Neural progenitor cell (in vitro differentiated cells): ENCODE data around the gene NUDT22. TPM values are rescaled to one million over a fixed set of nuclear protein-coding genes. Genes with fewer than 3 reads are reported as not detected.

Source experiments
- DNase-seq: peaks from one replicate; pipeline ENCODE4 v3.0.0-alpha.2; 2016; ENCODE audit warnings: low spot score
- H2AFZ ChIP-seq: fragments of 200-600 bp; sonication (generic); replicated peaks from 2 replicates; pipeline ENCODE4 v1.6.1; 2016; ENCODE audit warnings: antibody characterized with exemption
- H3F3A ChIP-seq: fragments of 200-600 bp; sonication (generic); 2 replicates; pipeline ENCODE4 v1.6.1; 2016; ENCODE audit warnings: antibody characterized with exemption, low read depth
- H3K27ac ChIP-seq: fragments of 200-600 bp; sonication (generic); 2 replicates; pipeline ENCODE4 v1.5.1; 2016; ENCODE audit warnings: mild to moderate bottlenecking
- H3K27me3 ChIP-seq: fragments of 200-600 bp; sonication (generic); 2 replicates; pipeline ENCODE4 v1.6.1; 2016; ENCODE audit warnings: mild to moderate bottlenecking, moderate library complexity
- H3K36me3 ChIP-seq: fragments of 200-600 bp; sonication (generic); 2 replicates; pipeline ENCODE4 v1.5.1; 2016
- H3K4me1 ChIP-seq: fragments of 200-600 bp; sonication (generic); 2 replicates; pipeline ENCODE4 v1.6.1; 2016; ENCODE audit warnings: mixed run types
- H3K4me2 ChIP-seq: fragments of 200-600 bp; sonication (generic); 2 replicates; pipeline ENCODE4 v1.6.1; 2016
- H3K4me3 ChIP-seq: fragments of 200-600 bp; sonication (generic); 2 replicates; pipeline ENCODE4 v1.5.1; 2016
- H3K79me2 ChIP-seq: fragments of 200-600 bp; sonication (generic); 2 replicates; pipeline ENCODE4 v1.6.1; 2016; ENCODE audit warnings: low read depth
- H3K9ac ChIP-seq: fragments of 200-600 bp; sonication (generic); 2 replicates; pipeline ENCODE4 v1.6.1; 2016
- H3K9me3 ChIP-seq: fragments of 200-600 bp; sonication (generic); 2 replicates; pipeline ENCODE4 v1.5.1; 2016; ENCODE audit warnings: low read depth
- H4K20me1 ChIP-seq: fragments of 200-600 bp; sonication (generic); 2 replicates; pipeline ENCODE4 v1.6.1; 2016; ENCODE audit warnings: low read depth
- H3K27ac Mint-ChIP-seq: 3 replicates; pipeline ENCODE4 v1.8.0; 2021; ENCODE audit warnings: mixed read lengths
- H3K27me3 Mint-ChIP-seq: 2 replicates; pipeline ENCODE4 v1.8.0; 2022; ENCODE audit warnings: low read depth, mild to moderate bottlenecking, inconsistent platforms, moderate library complexity, mixed read lengths; ENCODE audit not compliant: insufficient read depth
- H3K36me3 Mint-ChIP-seq: 3 replicates; pipeline ENCODE4 v1.8.0; 2021; ENCODE audit warnings: mixed read lengths
- H3K4me1 Mint-ChIP-seq: 3 replicates; pipeline ENCODE4 v1.8.0; 2021; ENCODE audit warnings: mixed read lengths
- H3K4me3 Mint-ChIP-seq: 3 replicates; pipeline ENCODE4 v1.8.0; 2021; ENCODE audit warnings: mild to moderate bottlenecking, moderate library complexity, mixed read lengths
- H3K9me3 Mint-ChIP-seq: 3 replicates; pipeline ENCODE4 v1.8.0; 2020; ENCODE audit warnings: mixed read lengths
- EZH2 ChIP-seq: fragments of 200-600 bp; sonication (generic); IDR thresholded peaks from 2 replicates; pipeline ENCODE4 v1.6.1; 2017; ENCODE audit warnings: antibody characterized with exemption, mild to moderate bottlenecking, moderate library complexity
- EZH2phosphoT487 ChIP-seq: fragments of 200-600 bp; sonication (generic); IDR thresholded peaks from 2 replicates; pipeline ENCODE4 v1.6.1; 2017; ENCODE audit warnings: antibody characterized with exemption
- total RNA-seq: library from RNA; depleted of rRNA; stranded (reverse); fragments of >200 nt; gene quantifications from 2 replicates; pipeline ENCODE4 v1.2.3, GENCODE V29; 2015; ENCODE audit warnings: low replicate concordance
- TF ChIP-seq, protein P1 (sequence below): fragments of 200-600 bp; sonication (generic); IDR thresholded peaks from 2 replicates; pipeline ENCODE4 v1.5.1; 2017; ENCODE audit warnings: antibody characterized with exemption, mild to moderate bottlenecking

Gene NUDT22
- total RNA-seq, 1 donor from 2014 or later, result 23.5 TPM

DNA sequence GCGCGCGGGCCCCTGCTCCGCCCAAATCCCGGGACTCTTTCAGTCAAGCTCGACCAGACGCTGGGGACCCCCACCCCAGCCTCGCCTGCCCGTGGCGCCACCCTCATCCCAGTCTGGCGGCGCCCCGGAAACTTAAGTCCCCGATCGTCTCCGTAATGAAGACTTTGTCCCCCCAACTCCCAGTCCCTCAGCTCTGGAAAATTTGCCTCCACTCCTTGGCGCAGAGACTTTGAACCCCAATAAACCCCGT, 25.6 kb downstream of the NUDT22 start:
- Mint-ChIP-seq H3K4me3 (peak overlapping the region; percentile 95), H3K9me3 (no peaks in the 10 kb centered on the region), H3K36me3 (peaks cover 4% of the 10 kb centered on the region), H3K27ac (no peak overlapping the region), H3K4me1 (peaks cover 45% of the 10 kb centered on the region), H3K27me3 (peaks cover 17% of the 10 kb centered on the region)
- H3K79me2 ChIP-seq, result peaks cover 11% of the 10 kb centered on the region
- H3K9ac ChIP-seq, result peak overlapping the region; percentile 36
- H3K4me1 ChIP-seq, result peaks cover 38% of the 10 kb centered on the region
- no peaks in the 10 kb centered on the region for H3K36me3 ChIP-seq
- no peak overlapping the region for H3K27ac ChIP-seq
- H4K20me1 ChIP-seq, result peaks cover 25% of the 10 kb centered on the region
- peak overlapping the region; percentile 87 for H2AFZ ChIP-seq
- DNase-seq, result no peak
- peak overlapping the region; percentile 80 for H3K4me3 ChIP-seq
- peak overlapping the region; percentile 89 for H3K4me2 ChIP-seq
- peaks cover 6% of the 10 kb centered on the region for H3K27me3 ChIP-seq
- H3F3A ChIP-seq, result peaks cover 49% of the 10 kb centered on the region
- no peaks in the 10 kb centered on the region for H3K9me3 ChIP-seq
- TF ChIP-seq EZH2 (no peak), EZH2phosphoT487 (no peak)
- TF ChIP-seq, protein P1, sequence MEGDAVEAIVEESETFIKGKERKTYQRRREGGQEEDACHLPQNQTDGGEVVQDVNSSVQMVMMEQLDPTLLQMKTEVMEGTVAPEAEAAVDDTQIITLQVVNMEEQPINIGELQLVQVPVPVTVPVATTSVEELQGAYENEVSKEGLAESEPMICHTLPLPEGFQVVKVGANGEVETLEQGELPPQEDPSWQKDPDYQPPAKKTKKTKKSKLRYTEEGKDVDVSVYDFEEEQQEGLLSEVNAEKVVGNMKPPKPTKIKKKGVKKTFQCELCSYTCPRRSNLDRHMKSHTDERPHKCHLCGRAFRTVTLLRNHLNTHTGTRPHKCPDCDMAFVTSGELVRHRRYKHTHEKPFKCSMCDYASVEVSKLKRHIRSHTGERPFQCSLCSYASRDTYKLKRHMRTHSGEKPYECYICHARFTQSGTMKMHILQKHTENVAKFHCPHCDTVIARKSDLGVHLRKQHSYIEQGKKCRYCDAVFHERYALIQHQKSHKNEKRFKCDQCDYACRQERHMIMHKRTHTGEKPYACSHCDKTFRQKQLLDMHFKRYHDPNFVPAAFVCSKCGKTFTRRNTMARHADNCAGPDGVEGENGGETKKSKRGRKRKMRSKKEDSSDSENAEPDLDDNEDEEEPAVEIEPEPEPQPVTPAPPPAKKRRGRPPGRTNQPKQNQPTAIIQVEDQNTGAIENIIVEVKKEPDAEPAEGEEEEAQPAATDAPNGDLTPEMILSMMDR, result no peak

- Histone ChIP-seq H3K4me1 (peaks cover 38% of the 10 kb centered on the region), H3K27ac (no peak overlapping the region), H2AFZ (no peak overlapping the region), H4K20me1 (peaks cover 25% of the 10 kb centered on the region), H3K4me3 (peak overlapping the region; percentile 80), H3K36me3 (no peaks in the 10 kb centered on the region), H3K9ac (peak overlapping the region; percentile 36), H3K27me3 (peaks cover 6% of the 10 kb centered on the region), H3F3A (peaks cover 44% of the 10 kb centered on the region), H3K4me2 (peak overlapping the region; percentile 89), H3K9me3 (no peaks in the 10 kb centered on the region), H3K79me2 (peaks cover 11% of the 10 kb centered on the region)
- Mint-ChIP-seq H3K4me3 (peak overlapping the region; percentile 95), H3K27ac (no peak overlapping the region), H3K4me1 (peaks cover 42% of the 10 kb centered on the region), H3K9me3 (no peaks in the 10 kb centered on the region), H3K36me3 (peaks cover 4% of the 10 kb centered on the region), H3K27me3 (peaks cover 17% of the 10 kb centered on the region)
- DNase-seq, result peak; percentile 52
- TF ChIP-seq EZH2 (no peak), EZH2phosphoT487 (no peak)
- TF ChIP-seq, protein P1, result peak; percentile 56
Observed at GRCh38 chr11:64252003-64252872, 26.2 kb downstream of the NUDT22 start.

DNA sequence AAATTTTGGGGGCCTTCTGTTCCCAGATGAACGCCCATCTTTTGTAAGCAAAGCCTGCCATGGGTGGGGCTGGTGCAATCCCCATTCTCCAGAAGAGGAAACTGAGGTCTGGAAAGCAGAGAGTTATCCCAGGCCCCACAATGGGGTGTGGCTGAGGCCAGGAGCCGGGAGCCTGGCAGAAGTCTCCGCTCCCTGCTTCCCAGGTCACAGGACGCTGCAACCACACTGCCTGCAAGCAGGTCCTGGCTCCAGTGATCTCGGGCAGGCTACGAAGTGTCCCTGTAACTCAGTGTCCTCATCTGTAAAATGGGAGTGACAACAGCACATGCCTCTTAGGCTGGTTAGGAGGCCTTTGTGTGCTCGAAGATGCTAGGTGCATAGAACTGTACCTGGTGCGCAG, 27.0 kb downstream of the NUDT22 start:
- Histone ChIP-seq H3K9me3 (no peaks in the 10 kb centered on the region), H4K20me1 (peaks cover 25% of the 10 kb centered on the region), H3K79me2 (peaks cover 11% of the 10 kb centered on the region), H3F3A (peaks cover 38% of the 10 kb centered on the region), H3K27ac (no peak overlapping the region), H3K36me3 (no peaks in the 10 kb centered on the region), H3K27me3 (peaks cover 3% of the 10 kb centered on the region), H3K4me2 (peak overlapping the region; percentile 89), H3K4me3 (peak overlapping the region; percentile 80), H3K4me1 (peaks cover 32% of the 10 kb centered on the region), H2AFZ (no peak overlapping the region), H3K9ac (no peak overlapping the region)
- H3K9me3 Mint-ChIP-seq, result no peaks in the 10 kb centered on the region
- H3K4me3 Mint-ChIP-seq, result peak overlapping the region; percentile 95
- H3K4me1 Mint-ChIP-seq, result peaks cover 38% of the 10 kb centered on the region
- H3K27ac Mint-ChIP-seq, result no peak overlapping the region
- TF ChIP-seq, protein P1, result no peak
- no peak for TF ChIP-seq EZH2phosphoT487
- TF ChIP-seq EZH2, result no peak
- peaks cover 6% of the 10 kb centered on the region for H3K36me3 Mint-ChIP-seq
- peaks cover 15% of the 10 kb centered on the region for H3K27me3 Mint-ChIP-seq
- DNase-seq, result no peak
